Liver (tissue), 9 donors: ENCODE results near the gene PLCL1. TPM values are rescaled to one million over a fixed set of nuclear protein-coding genes. Genes with fewer than 3 reads are reported as not detected.

Experiments
- DNase-seq: peaks from one replicate; pipeline ENCODE4 v3.0.0-alpha.2; 2017; ENCODE audit warnings: low spot score
- H3K27ac ChIP-seq, 2 donors: one replicate each; pipeline ENCODE4 v1.7.0; 2013; ENCODE audit warnings: inconsistent platforms in 2 of 2, low read length in 2 of 2, control low read depth in 1 of 2, low read depth in 1 of 2, mild to moderate bottlenecking in 1 of 2
- H3K27me3 ChIP-seq, 4 donors: one replicate each; pipeline versions ENCODE4 v1.6.1 to v1.7.0; 2013; ENCODE audit warnings: low read length in 3 of 4, inconsistent platforms in 1 of 4, mild to moderate bottlenecking in 1 of 4, moderate library complexity in 1 of 4; ENCODE audit not compliant: control insufficient read depth in 4 of 4, insufficient read depth in 4 of 4
- H3K36me3 ChIP-seq, 4 donors: one replicate each; pipeline versions ENCODE4 v1.6.1 to v1.7.0; 2013; ENCODE audit warnings: low read length in 3 of 4, mild to moderate bottlenecking in 3 of 4, low read depth in 1 of 4, moderate library complexity in 1 of 4; ENCODE audit not compliant: control insufficient read depth in 4 of 4, insufficient read depth in 3 of 4
- H3K4me1 ChIP-seq, 4 donors: one replicate each; pipeline versions ENCODE4 v1.6.1 to v1.7.0; 2013; ENCODE audit warnings: low read length in 3 of 4, mild to moderate bottlenecking in 3 of 4, moderate library complexity in 1 of 4; ENCODE audit not compliant: control insufficient read depth in 4 of 4, insufficient read depth in 4 of 4
- H3K4me3 ChIP-seq, 3 donors: one replicate each; pipeline versions ENCODE4 v1.6.1 to v1.7.0; 2013; ENCODE audit warnings: low read length in 3 of 3, control low read depth in 1 of 3, low read depth in 1 of 3, mild to moderate bottlenecking in 1 of 3
- H3K9ac ChIP-seq, 2 donors: one replicate each; pipeline ENCODE4 v1.7.0; 2013; ENCODE audit warnings: low read length in 2 of 2, mild to moderate bottlenecking in 2 of 2, moderate library complexity in 2 of 2, control low read depth in 1 of 2, low read depth in 1 of 2
- H3K9me3 ChIP-seq, 4 donors: one replicate each; pipeline versions ENCODE4 v1.6.1 to v1.7.0; 2013; ENCODE audit warnings: low read length in 3 of 4; ENCODE audit not compliant: control insufficient read depth in 4 of 4
- CTCF ChIP-seq: fragments of 150-350 bp; IDR thresholded peaks from 2 replicates; pipeline ENCODE4 v1.5.1; 2017; ENCODE audit warnings: improper control_type of control experiment, low read depth, low read length; ENCODE audit not compliant: missing input control
- EGR1 ChIP-seq, 2 donors: IDR thresholded peaks; 2 replicates each; pipeline ENCODE4 v1.6.1; 2016 to 2018; ENCODE audit warnings: antibody characterized with exemption in 2 of 2, low read depth in 2 of 2
- FOXA1 ChIP-seq: IDR thresholded peaks from 2 replicates; pipeline ENCODE4 v1.6.1; 2016; ENCODE audit warnings: antibody characterized with exemption
- FOXA2 ChIP-seq: IDR thresholded peaks from 2 replicates; pipeline ENCODE4 v1.6.1; 2016; ENCODE audit warnings: antibody characterized with exemption
- GABPA ChIP-seq, 2 donors: IDR thresholded peaks in 1 of 2; conservative IDR thresholded peaks in 1 of 2; 2 replicates each; pipeline ENCODE4 v1.6.1; 2016; ENCODE audit warnings: antibody characterized with exemption in 2 of 2, mild to moderate bottlenecking in 1 of 2, moderate library complexity in 1 of 2
- HNF4A ChIP-seq, 2 donors: conservative IDR thresholded peaks; 2 replicates each; pipeline ENCODE4 v1.6.1; 2016; ENCODE audit warnings: antibody characterized with exemption in 2 of 2, mild to moderate bottlenecking in 2 of 2
- HNF4G ChIP-seq: IDR thresholded peaks from 2 replicates; pipeline ENCODE4 v1.6.1; 2016; ENCODE audit warnings: antibody characterized with exemption
- JUND ChIP-seq, 2 donors: IDR thresholded peaks; 2 replicates each; pipeline ENCODE4 v1.6.1; 2016; ENCODE audit warnings: antibody characterized with exemption in 2 of 2
- MAX ChIP-seq: IDR thresholded peaks from 2 replicates; pipeline ENCODE4 v1.6.1; 2016; ENCODE audit warnings: antibody characterized with exemption
- NR2F2 ChIP-seq: IDR thresholded peaks from 2 replicates; pipeline ENCODE4 v1.6.1; 2016; ENCODE audit warnings: antibody characterized with exemption
- RAD21 ChIP-seq, 2 donors: IDR thresholded peaks; 2 replicates each; pipeline ENCODE4 v1.6.1; 2016; ENCODE audit warnings: antibody characterized with exemption in 2 of 2, mild to moderate bottlenecking in 2 of 2
- REST ChIP-seq: IDR thresholded peaks from 2 replicates; pipeline ENCODE4 v1.6.1; 2016; ENCODE audit warnings: antibody characterized with exemption, mild to moderate bottlenecking
- SP1 ChIP-seq: IDR thresholded peaks from 2 replicates; pipeline ENCODE4 v1.6.1; 2018; ENCODE audit warnings: antibody characterized with exemption, mild to moderate bottlenecking
- TAF1 ChIP-seq: conservative IDR thresholded peaks from 2 replicates; pipeline ENCODE4 v1.6.1; 2016; ENCODE audit warnings: antibody characterized with exemption, mild to moderate bottlenecking
- YY1 ChIP-seq: IDR thresholded peaks from 2 replicates; pipeline ENCODE4 v1.6.1; 2016; ENCODE audit warnings: antibody characterized with exemption, mild to moderate bottlenecking
- WGBS: extraction: QIAGEN DNeasy Blood & Tissue Kit; methylation state at CpG from one replicate; pipeline ENCODE4 v1.1.7; 2013; 5-methylcytosine and 5-hydroxymethylcytosine counted together
- polyA plus RNA-seq, 2 donors: library from polyadenylated mRNA; stranded (reverse) in 1 of 2; unstranded in 1 of 2; fragments of 200-250 nt in 1 of 2; fragments of >200 nt in 1 of 2; fragmentation: Nextera tagmentation in 1 of 2; extraction: Ambion mirVana in 1 of 2; gene quantifications; one replicate each; pipeline versions ENCODE4 v1.2.1 to v1.2.3, GENCODE V29; 2013 to 2015
- total RNA-seq, 2 donors: library from RNA; depleted of rRNA; stranded (reverse); fragments of >200 nt; gene quantifications; one replicate each; pipeline ENCODE4 v1.2.3, GENCODE V29; 2014
- TF ChIP-seq, protein P1 (sequence below): IDR thresholded peaks from 2 replicates; pipeline ENCODE4 v1.6.1; 2016; ENCODE audit warnings: antibody characterized with exemption
- donor health status: healthy.
- donor health status: healthy.
- donor health status: healthy.
- donor health status: healthy.
- donor health status: healthy.

The PLCL1 gene
- total and polyA plus RNA-seq, 4 donors = 0.08 to 0.59 (median 0.31) TPM

DNA sequence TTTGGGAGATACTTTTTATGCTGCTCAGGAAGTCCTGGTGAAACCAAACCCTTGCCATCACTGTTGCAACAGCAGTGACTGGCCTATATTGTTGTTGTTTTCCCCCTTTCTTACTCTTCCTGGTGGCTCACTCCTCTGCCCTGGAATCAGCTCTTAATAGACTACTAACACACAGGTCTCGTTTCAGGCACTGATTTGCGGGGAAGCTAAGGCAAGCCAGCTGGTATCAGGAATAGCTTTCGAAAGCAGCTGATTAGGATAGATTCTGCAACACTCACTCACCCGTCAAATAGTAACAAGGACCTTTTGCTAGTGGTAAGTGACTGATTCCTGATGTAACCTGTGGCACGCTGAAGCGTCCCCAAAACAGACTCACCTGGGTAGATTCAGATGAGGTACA, 360.4 kb downstream of the PLCL1 start:
- WGBS = 76% methylated on average over 6 of the region's 6 CpGs
- H3K9ac ChIP-seq = no peak overlapping the region
- TF ChIP-seq HNF4A (conservative IDR thresholded peaks at IDR 0.05) (no peak), SP1 (no peak)
- TF ChIP-seq, protein P1, sequence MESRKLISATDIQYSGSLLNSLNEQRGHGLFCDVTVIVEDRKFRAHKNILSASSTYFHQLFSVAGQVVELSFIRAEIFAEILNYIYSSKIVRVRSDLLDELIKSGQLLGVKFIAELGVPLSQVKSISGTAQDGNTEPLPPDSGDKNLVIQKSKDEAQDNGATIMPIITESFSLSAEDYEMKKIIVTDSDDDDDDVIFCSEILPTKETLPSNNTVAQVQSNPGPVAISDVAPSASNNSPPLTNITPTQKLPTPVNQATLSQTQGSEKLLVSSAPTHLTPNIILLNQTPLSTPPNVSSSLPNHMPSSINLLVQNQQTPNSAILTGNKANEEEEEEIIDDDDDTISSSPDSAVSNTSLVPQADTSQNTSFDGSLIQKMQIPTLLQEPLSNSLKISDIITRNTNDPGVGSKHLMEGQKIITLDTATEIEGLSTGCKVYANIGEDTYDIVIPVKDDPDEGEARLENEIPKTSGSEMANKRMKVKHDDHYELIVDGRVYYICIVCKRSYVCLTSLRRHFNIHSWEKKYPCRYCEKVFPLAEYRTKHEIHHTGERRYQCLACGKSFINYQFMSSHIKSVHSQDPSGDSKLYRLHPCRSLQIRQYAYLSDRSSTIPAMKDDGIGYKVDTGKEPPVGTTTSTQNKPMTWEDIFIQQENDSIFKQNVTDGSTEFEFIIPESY = no peak
- H3K4me3 ChIP-seq = no peak overlapping the region
- H3K9me3 ChIP-seq = no peaks in the 10 kb centered on the region
- no peaks in the 10 kb centered on the region for H3K36me3 ChIP-seq
- no peaks in the 10 kb centered on the region for H3K4me1 ChIP-seq
- H3K27me3 ChIP-seq = peaks cover 0 to 3% (median 0%) of the 10 kb centered on the region in 4 donors
- DNase-seq = no peak
- H3K27ac ChIP-seq = no peak overlapping the region

DNA sequence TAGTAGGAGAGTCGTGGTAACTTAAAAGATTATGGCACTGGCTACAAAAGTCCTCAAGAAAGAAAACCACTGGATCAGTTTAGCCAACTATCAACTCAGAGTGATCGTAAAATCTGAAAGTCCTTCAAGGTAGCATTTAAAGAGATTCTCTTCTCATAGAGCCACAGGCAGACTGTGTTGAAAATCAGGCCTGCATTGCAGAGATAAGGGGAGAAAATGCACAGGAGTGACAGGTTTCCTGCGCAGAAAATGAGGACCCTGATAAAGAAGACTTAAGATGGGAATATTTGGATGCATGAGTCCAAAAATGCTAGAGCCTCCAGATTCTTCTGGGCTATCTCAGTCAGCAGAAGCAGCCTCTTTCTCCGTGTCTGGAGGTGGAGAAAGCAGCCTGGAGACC, 360.9 kb downstream of the PLCL1 start:
- H3K9me3 ChIP-seq = no peaks in the 10 kb centered on the region
- peaks cover 0 to 3% (median 0%) of the 10 kb centered on the region in 4 donors for H3K27me3 ChIP-seq
- no peak overlapping the region for H3K27ac ChIP-seq
- DNase-seq = no peak
- H3K9ac ChIP-seq = no peak overlapping the region
- no peaks in the 10 kb centered on the region for H3K36me3 ChIP-seq
- no peak overlapping the region for H3K4me3 ChIP-seq
- 75% methylated on average over 4 of the region's 4 CpGs for WGBS
- H3K4me1 ChIP-seq = no peaks in the 10 kb centered on the region
- TF ChIP-seq TAF1 (no peak), YY1 (no peak), RAD21 (IDR thresholded peaks at IDR 0.05) (no peak), JUND (IDR thresholded peaks at IDR 0.05) (no peak), FOXA2 (no peak), HNF4A (conservative IDR thresholded peaks at IDR 0.05) (no peak), EGR1 (IDR thresholded peaks at IDR 0.05; ENCODE audit: low read depth in 2 of 2) (no peak), SP1 (no peak), REST (no peak), MAX (no peak), NR2F2 (no peak), CTCF (no peak), GABPA (IDR thresholded peaks at IDR 0.05 in 1 of 2, conservative IDR thresholded peaks at IDR 0.05 in 1 of 2) (no peak), FOXA1 (no peak), HNF4G (no peak)
- TF ChIP-seq, protein P1 = no peak
